GM12878 (cell line): ENCODE results near the gene SLC38A9. TPM values are rescaled to one million over a fixed set of nuclear protein-coding genes. Genes with fewer than 3 reads are reported as not detected.
"Not testable (repeated sequence)": the region's sequence is repeated elsewhere in the genome, so short reads cannot be mapped to it uniquely, and the experiment has no call there.

ENCODE experiments used
- ATAC-seq: fragments of 200-7000 bp; cut with Tn5 transposase; 3 replicates; pipeline ENCODE4 v1.9.1; 2020; ENCODE audit warnings: mild to moderate bottlenecking, moderate library complexity
- BruUV-seq: library from RNA; stranded (reverse); fragments of 400-500 nt; replicated peaks from 2 replicates; lab custom pipeline; 2021; lab: Mats Ljungman, UMichigan
- CTCF ChIA-PET: fragments of 300-600 bp; sonication (Branson Sonifier 250); formaldehyde crosslinking; extraction: SDS; loops from one replicate; lab custom pipeline; 2021; ENCODE audit warnings: inconsistent platforms; lab: Yijun Ruan, JAX
- POLR2A ChIA-PET: fragments of 350-600 bp; formaldehyde crosslinking; extraction: SDS; loops from one replicate; lab custom pipeline; 2021; ENCODE audit warnings: inconsistent platforms; lab: Charles Lee
- RAD21 ChIA-PET: fragments of 300-600 bp; sonication (Branson Sonifier 250); formaldehyde crosslinking; loops from one replicate; lab custom pipeline; 2023; ENCODE audit warnings: antibody characterized with exemption; ENCODE audit not compliant: unreplicated experiment; lab: Charles Lee
- SMC1A ChIA-PET: fragments of 300-600 bp; sonication (Branson Sonifier 250); formaldehyde crosslinking; loops from one replicate; lab custom pipeline; 2023; ENCODE audit not compliant: unreplicated experiment, uncharacterized antibody; lab: Charles Lee
- DNase-seq: peaks from one replicate; pipeline ENCODE4 v3.0.0-alpha.2; 2011; ENCODE audit warnings: low read depth, low spot score
- FAIRE-seq: peaks from 3 replicates; lab custom pipeline; 2011; peaks lifted over from hg19 to GRCh38; lab: Jason Lieb, UNC
- H2AFZ ChIP-seq: 2 replicates; pipeline ENCODE4 v1.6.0; 2011; ENCODE audit warnings: low read depth, low read length, control low read depth; ENCODE audit not compliant: control insufficient read depth
- H3K27ac ChIP-seq: 2 replicates; pipeline ENCODE4 v1.5.1; 2011; ENCODE audit warnings: control low read depth; ENCODE audit not compliant: control insufficient read depth, insufficient read depth
- H3K27me3 ChIP-seq, 2 experiments: replicated peaks in 1 of 2; 2 replicates each; pipeline versions ENCODE4 v1.6.0 to v1.6.1; 2011; ENCODE audit warnings: low read length in 1 of 2; ENCODE audit not compliant: control insufficient read depth in 2 of 2, insufficient read depth in 2 of 2
- H3K36me3 ChIP-seq, 2 experiments: 2 replicates each; pipeline ENCODE4 v1.5.1; 2011; ENCODE audit warnings: low read length in 1 of 2; ENCODE audit not compliant: control insufficient read depth in 2 of 2, insufficient read depth in 2 of 2
- H3K4me1 ChIP-seq: 2 replicates; pipeline ENCODE4 v1.6.1; 2011; ENCODE audit warnings: mild to moderate bottlenecking, low read length, moderate library complexity, mixed read lengths; ENCODE audit not compliant: control insufficient read depth, insufficient read depth
- H3K4me2 ChIP-seq: 2 replicates; pipeline ENCODE4 v1.6.0; 2011; ENCODE audit warnings: control low read depth; ENCODE audit not compliant: control insufficient read depth, insufficient read depth
- H3K4me3 ChIP-seq: fragments of 200-600 bp; sonication (generic); 2 replicates; pipeline ENCODE4 v1.5.1; 2016
- H3K79me2 ChIP-seq: 2 replicates; pipeline ENCODE4 v1.6.0; 2011; ENCODE audit warnings: low read length; ENCODE audit not compliant: control insufficient read depth, insufficient read depth
- H3K9ac ChIP-seq: 2 replicates; pipeline ENCODE4 v1.8.0; 2011; ENCODE audit warnings: low read length, control low read depth, mixed read lengths; ENCODE audit not compliant: control insufficient read depth, insufficient read depth
- H3K9me3 ChIP-seq: replicated peaks from 3 replicates; pipeline ENCODE4 v1.5.1; 2011; ENCODE audit warnings: mild to moderate bottlenecking, low read length; ENCODE audit not compliant: control insufficient read depth, insufficient read depth
- H4K20me1 ChIP-seq: 2 replicates; pipeline ENCODE4 v1.6.0; 2011; ENCODE audit not compliant: control insufficient read depth, insufficient read depth
- BHLHE40 ChIP-seq, 2 experiments: fragments of 450-650 bp in 1 of 2; IDR thresholded peaks; 2 replicates each; pipeline ENCODE4 v1.6.1; 2011 to 2017; ENCODE audit warnings: low read depth in 2 of 2, borderline replicate concordance in 1 of 2, improper control_type of control experiment in 1 of 2, low read length in 1 of 2, mild to moderate bottlenecking in 1 of 2
- EGR1 ChIP-seq, 2 experiments: IDR thresholded peaks; 1 replicate in 1 of 2; 2 replicates in 1 of 2; pipeline ENCODE4 v1.6.1; 2011 to 2012; ENCODE audit warnings: low read depth in 2 of 2, low read length in 2 of 2, borderline replicate concordance in 1 of 2, mild to moderate bottlenecking in 1 of 2, moderate library complexity in 1 of 2
- HDGF ChIP-seq: fragments of 450-650 bp; IDR thresholded peaks from 2 replicates; pipeline ENCODE4 v1.6.1; 2016; ENCODE audit warnings: antibody characterized with exemption
- RELA ChIP-seq: fragments of 450-650 bp; IDR thresholded peaks from 2 replicates; pipeline ENCODE4 v1.8.0; 2014; ENCODE audit warnings: borderline replicate concordance; ENCODE audit not compliant: partially characterized antibody
- RUNX3 ChIP-seq: IDR thresholded peaks from 2 replicates; pipeline ENCODE4 v1.6.1; 2012; ENCODE audit warnings: low read length, inconsistent platforms
- STAT1 ChIP-seq: fragments of 450-650 bp; conservative IDR thresholded peaks from 2 replicates; pipeline ENCODE4 v1.6.1; 2014; ENCODE audit warnings: antibody characterized with exemption, mild to moderate bottlenecking
- WGBS: methylation state at CpG from one replicate; pipeline ENCODE4 v1.1.6; 2016; ENCODE audit warnings: low lambda C conversion rate; ENCODE audit not compliant: insufficient replicate concordance, insufficient coverage; ENCODE audit errors: missing lambda C conversion rate; 5-methylcytosine and 5-hydroxymethylcytosine counted together
- in situ Hi-C: fragments of 300-500 bp; cut with MboI; formaldehyde crosslinking; loops from 9 replicates; pipeline ENCODE4 v1.14.3; 2018; ENCODE audit warnings: mixed read lengths
- intact Hi-C: fragments of 100-400 bp; cut with micrococcal nuclease; formaldehyde crosslinking; loops from one replicate; pipeline ENCODE4 v1.14.2; 2022; ENCODE audit not compliant: unreplicated experiment
- polyA plus RNA-seq, 11 experiments: library from polyadenylated mRNA; depleted of rRNA in 4 of 11; unstranded in 6 of 11; stranded (reverse) in 5 of 11; fragments of >200 nt; fragmentation: Nextera tagmentation in 4 of 11; fragmentation: Illumina TruSeq in 1 of 11; extraction: Ambion mirVana in 4 of 11; extraction: Trizol in 1 of 11; gene quantifications; 1 replicate in 1 of 11; 2 replicates in 10 of 11; pipeline versions ENCODE4 v1.2.1 to v1.2.3, GENCODE V29; 2011 to 2016; ENCODE audit warnings: inconsistent platforms in 2 of 11, missing spikeins in 2 of 11, low read depth in 1 of 11
- total RNA-seq, 4 experiments: library from RNA; depleted of rRNA in 3 of 4; stranded (reverse); fragments of >200 nt in 3 of 4; fragmentation: Illumina TruSeq in 1 of 4; extraction: Trizol in 1 of 4; gene quantifications; 2 replicates each; pipeline versions ENCODE4 v1.2.1 to v1.2.3, GENCODE V29; 2013 to 2021
- TF ChIP-seq, protein P1 (sequence below): fragments of 450-650 bp; IDR thresholded peaks from 2 replicates; pipeline ENCODE4 v1.6.1; 2014; ENCODE audit warnings: mild to moderate bottlenecking

The SLC38A9 gene
- total and polyA plus RNA-seq, 10 of the 15 experiments (the other 5 are each of a cell fraction or from before 2014, with no cell fraction given) = 8.5 to 35.1 (median 23.0) TPM

DNA sequence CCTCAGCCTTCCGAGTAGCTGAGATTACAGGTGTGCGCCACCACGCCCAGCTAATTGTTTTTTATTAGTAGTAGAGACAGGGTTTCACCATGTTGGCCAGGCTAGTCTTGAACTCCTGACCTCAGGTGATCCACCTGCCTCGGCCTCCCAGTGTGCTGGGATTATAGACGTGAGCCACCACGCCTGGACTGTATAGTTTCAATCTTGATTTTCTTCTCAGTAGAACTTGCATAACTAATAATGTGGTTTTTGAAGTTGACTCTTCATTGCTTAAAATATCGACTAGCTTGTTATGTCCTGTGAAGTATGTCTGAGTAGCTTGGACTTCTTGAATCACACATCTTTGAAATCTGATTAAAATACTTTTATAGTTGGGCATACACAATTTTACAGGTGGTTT, 49.6 kb upstream of the SLC38A9 start:
- H3K9ac ChIP-seq, BruUV-seq, DNase-seq, H3K4me2 ChIP-seq, H3K4me1 ChIP-seq, in situ Hi-C loops, H3K27me3 ChIP-seq, H3K4me3 ChIP-seq, H3K36me3 ChIP-seq, H3K79me2 ChIP-seq, H4K20me1 ChIP-seq, H2AFZ ChIP-seq, intact Hi-C loops, H3K27ac ChIP-seq, H3K9me3 ChIP-seq, FAIRE-seq: not testable (repeated sequence)
- ChIA-PET CTCF (interaction anchor here (1.0 kb wide), 1 partner anchor 70 kb away, joined by 4 read pairs; no protein-coding TSS in a partner anchor), RAD21 (interaction anchor here (0.7 to 1.1 kb wide), 4 partner anchors 9 to 157 kb away, joined by 3 to 5 read pairs (median 4); no protein-coding TSS in a partner anchor), POLR2A (interaction anchor here (0.6 kb wide), 1 partner anchor 467 kb away, joined by 7 read pairs; no protein-coding TSS in a partner anchor), SMC1A (interaction anchor here (0.6 to 1.2 kb wide), 4 partner anchors 9 to 48 kb away, joined by 3 to 4 read pairs (median 3); no protein-coding TSS in a partner anchor)
- 10% methylated on average over 7 of the region's 7 CpGs for WGBS
- ATAC-seq = peak; percentile 54
- TF ChIP-seq RUNX3 (peak; percentile 35; the same call in 1 of the 2 replicates), BHLHE40 (IDR thresholded peaks at IDR 0.05; ENCODE audit: borderline replicate concordance in 1 of 2, low read depth in 2 of 2, low read length in 1 of 2) (peak in 1 of 2 experiments; percentile 26; a peak in 1 of 4 replicates)

DNA sequence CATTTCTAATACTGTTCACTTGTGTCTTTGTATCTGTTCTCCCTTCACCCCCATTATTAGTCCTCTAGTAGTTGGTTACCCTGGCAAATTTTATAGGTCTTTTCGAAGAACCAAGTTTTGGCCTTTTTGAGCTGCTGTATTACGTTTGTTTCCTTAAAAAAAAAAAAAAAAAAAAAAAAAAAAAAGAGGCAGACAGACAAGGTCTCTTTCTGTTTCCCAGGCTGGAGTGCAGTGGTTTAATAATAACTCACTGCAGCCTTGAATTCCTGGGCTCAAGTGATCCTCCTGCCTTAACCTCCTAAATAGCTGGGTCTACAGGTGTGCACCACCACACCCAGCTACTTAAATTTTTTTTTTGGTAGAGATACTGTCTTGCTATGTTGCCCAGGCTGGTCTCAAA, 46.6 kb upstream of the SLC38A9 start:
- FAIRE-seq (no peak), ATAC-seq (no peak), DNase-seq (no peak)
- Histone ChIP-seq H3K36me3 (no peaks in the 10 kb centered on the region), H3K4me2 (no peak overlapping the region), H2AFZ (no peak overlapping the region), H3K4me1 (peaks cover 3% of the 10 kb centered on the region; the same call in 1 of the 2 replicates), H3K27me3 (no peaks in the 10 kb centered on the region), H3K79me2 (no peaks in the 10 kb centered on the region), H3K9me3 (no peaks in the 10 kb centered on the region), H3K4me3 (no peak overlapping the region), H4K20me1 (no peaks in the 10 kb centered on the region), H3K9ac (no peak overlapping the region), H3K27ac (no peak overlapping the region)
- ChIA-PET RAD21 (interaction anchor here (0.6 to 1.0 kb wide), 3 partner anchors 12 to 448 kb away, joined by 3 to 4 read pairs (median 4); no protein-coding TSS in a partner anchor), CTCF (interaction anchor here (1.7 kb wide), 1 partner anchor 15 kb away, joined by 4 read pairs; no protein-coding TSS in a partner anchor), POLR2A (interaction anchor here (0.6 kb wide), 2 partner anchors 8 to 13 kb away, joined by 7 read pairs; no protein-coding TSS in a partner anchor), SMC1A (interaction anchor here (1.0 to 1.5 kb wide), 2 partner anchors 10 to 11 kb away, joined by 3 read pairs; no protein-coding TSS in a partner anchor)
- TF ChIP-seq, protein P1, sequence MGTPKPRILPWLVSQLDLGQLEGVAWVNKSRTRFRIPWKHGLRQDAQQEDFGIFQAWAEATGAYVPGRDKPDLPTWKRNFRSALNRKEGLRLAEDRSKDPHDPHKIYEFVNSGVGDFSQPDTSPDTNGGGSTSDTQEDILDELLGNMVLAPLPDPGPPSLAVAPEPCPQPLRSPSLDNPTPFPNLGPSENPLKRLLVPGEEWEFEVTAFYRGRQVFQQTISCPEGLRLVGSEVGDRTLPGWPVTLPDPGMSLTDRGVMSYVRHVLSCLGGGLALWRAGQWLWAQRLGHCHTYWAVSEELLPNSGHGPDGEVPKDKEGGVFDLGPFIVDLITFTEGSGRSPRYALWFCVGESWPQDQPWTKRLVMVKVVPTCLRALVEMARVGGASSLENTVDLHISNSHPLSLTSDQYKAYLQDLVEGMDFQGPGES = no peak
- TF ChIP-seq EGR1 (IDR thresholded peaks at IDR 0.05; ENCODE audit: borderline replicate concordance in 1 of 2, low read depth in 2 of 2, low read length in 2 of 2) = no peak
- TF ChIP-seq HDGF = no peak
- TF ChIP-seq STAT1 = no peak
- no peak for TF ChIP-seq RELA
- 0% methylated on average over 2 of the region's 2 CpGs for WGBS
- intact Hi-C loops (no loop called here), in situ Hi-C loops (no loop called here)
- BruUV-seq = no TSS peak
